CD4-positive, alpha-beta T cell (primary cell): ENCODE data around the gene ADGRV1. TPM values are rescaled to one million over a fixed set of nuclear protein-coding genes. Genes with fewer than 3 reads are reported as not detected.

Source experiments
- ATAC-seq: fragments of 200-7000 bp; cut with Tn5 transposase; one replicate; pipeline ENCODE4 v1.10.0; 2022; ENCODE audit warnings: mild to moderate bottlenecking; ENCODE audit not compliant: poor library complexity
- CTCF ChIA-PET: fragments of 350-600 bp; sonication (Branson Sonifier 250); formaldehyde crosslinking; loops from one replicate; lab custom pipeline; 2021; ENCODE audit warnings: antibody characterized with exemption, inconsistent platforms; lab: Charles Lee
- POLR2A ChIA-PET: fragments of 350-600 bp; sonication (Branson Sonifier 250); formaldehyde crosslinking; loops from one replicate; lab custom pipeline; 2021; ENCODE audit warnings: antibody characterized with exemption, inconsistent platforms; lab: Charles Lee
- DNase-seq, 14 experiments: peaks; one replicate each; pipeline ENCODE4 v3.0.0-alpha.2; 2013 to 2020; ENCODE audit warnings: mixed read lengths in 2 of 14
- H3K27ac ChIP-seq, 2 donors: one replicate each; pipeline versions ENCODE4 v1.5.1 to v1.7.0; 2013; ENCODE audit warnings: low read length in 2 of 2, low read depth in 1 of 2, mild to moderate bottlenecking in 1 of 2
- H3K27me3 ChIP-seq, 2 experiments: 1 replicate in 1 of 2; 2 replicates in 1 of 2; pipeline versions ENCODE4 v1.6.1 to v1.7.0; 2013; ENCODE audit warnings: low read length in 2 of 2, control low read depth in 1 of 2, mild to moderate bottlenecking in 1 of 2, moderate library complexity in 1 of 2; ENCODE audit not compliant: insufficient read depth in 2 of 2, control insufficient read depth in 1 of 2
- H3K36me3 ChIP-seq: one replicate; pipeline ENCODE4 v1.6.1; 2013; ENCODE audit warnings: low read length, control low read depth; ENCODE audit not compliant: insufficient read depth
- H3K4me1 ChIP-seq: one replicate; pipeline ENCODE4 v1.6.1; 2013; ENCODE audit warnings: low read length, control low read depth; ENCODE audit not compliant: insufficient read depth
- H3K4me3 ChIP-seq: one replicate; pipeline ENCODE4 v1.5.1; 2013; ENCODE audit warnings: mild to moderate bottlenecking, low read length, moderate library complexity
- H3K9me3 ChIP-seq, 2 experiments: 1 replicate in 1 of 2; 2 replicates in 1 of 2; pipeline versions ENCODE4 v1.6.1 to v1.7.0; 2013; ENCODE audit warnings: low read length in 2 of 2, mild to moderate bottlenecking in 2 of 2, control low read depth in 1 of 2, moderate library complexity in 1 of 2; ENCODE audit not compliant: control insufficient read depth in 1 of 2, insufficient read depth in 1 of 2
- H3K27ac Mint-ChIP-seq: one replicate; pipeline ENCODE4 v1.8.0; 2020; ENCODE audit warnings: mixed read lengths
- H3K27me3 Mint-ChIP-seq: one replicate; pipeline ENCODE4 v1.8.0; 2021; ENCODE audit warnings: mixed read lengths
- H3K36me3 Mint-ChIP-seq: one replicate; pipeline ENCODE4 v1.8.0; 2021; ENCODE audit warnings: low read depth, mixed read lengths
- H3K4me1 Mint-ChIP-seq: one replicate; pipeline ENCODE4 v1.8.0; 2021; ENCODE audit warnings: low read depth, mixed read lengths
- H3K4me3 Mint-ChIP-seq: one replicate; pipeline ENCODE4 v1.8.0; 2020; ENCODE audit warnings: mild to moderate bottlenecking, mixed read lengths
- H3K9me3 Mint-ChIP-seq: one replicate; pipeline ENCODE4 v1.8.0; 2020; ENCODE audit warnings: mixed read lengths
- CTCF ChIP-seq: fragments of 200-600 bp; IDR thresholded peaks from one replicate; pipeline ENCODE4 v1.8.0; 2022; ENCODE audit warnings: antibody characterized with exemption, mild to moderate bottlenecking
- intact Hi-C, 2 experiments: fragments of 100-400 bp; cut with DNase I in 1 of 2; cut with micrococcal nuclease in 1 of 2; formaldehyde crosslinking; loops; one replicate each; pipeline versions ENCODE4 v1.15.1 to v1.9.0; 2023 to 2025; cut with DNase I, micrococcal nuclease
- total RNA-seq, 174 experiments: library from RNA in 2 of 174; stranded (reverse) in 2 of 174; gene quantifications; one replicate each; pipeline ENCODE4 v1.2.3 and lab custom pipeline; 2021 to 2026

The ADGRV1 gene
- total RNA-seq, 2 experiments from 2014 or later, result 0.81 to 1.2 TPM

- ATAC-seq, result no peak
- ChIA-PET POLR2A (no interaction called here), CTCF (no interaction called here)
- H3K4me3 Mint-ChIP-seq, result no peak overlapping the region
- H3K27me3 Mint-ChIP-seq, result no peaks in the 10 kb centered on the region
- no peaks in the 10 kb centered on the region for H3K36me3 ChIP-seq
- no peak for TF ChIP-seq CTCF
- H3K4me1 ChIP-seq, result no peaks in the 10 kb centered on the region
- DNase-seq, result no peak
- no peaks in the 10 kb centered on the region for H3K36me3 Mint-ChIP-seq
- H3K4me3 ChIP-seq, result no peak overlapping the region
- intact Hi-C loops, result no loop called here
- peaks cover 4 to 8% of the 10 kb centered on the region in 2 experiments for H3K9me3 ChIP-seq
- H3K9me3 Mint-ChIP-seq, result peaks cover 12% of the 10 kb centered on the region
- H3K27ac Mint-ChIP-seq, result no peak overlapping the region
- no peak overlapping the region for H3K27ac ChIP-seq
- H3K4me1 Mint-ChIP-seq, result no peaks in the 10 kb centered on the region
- H3K27me3 ChIP-seq, result no peaks in the 10 kb centered on the region
Observed at GRCh38 chr5:90997082-90997481, 438.5 kb downstream of the ADGRV1 start.

- no peak for ATAC-seq
- Histone ChIP-seq H3K27me3 (peaks cover 0 to 3% of the 10 kb centered on the region in 2 experiments), H3K27ac (no peak overlapping the region), H3K36me3 (no peaks in the 10 kb centered on the region), H3K9me3 (peaks cover 4 to 8% of the 10 kb centered on the region in 2 experiments), H3K4me1 (no peaks in the 10 kb centered on the region), H3K4me3 (no peak overlapping the region)
- H3K9me3 Mint-ChIP-seq, result peaks cover 2% of the 10 kb centered on the region
- intact Hi-C loops, result no loop called here
- H3K36me3 Mint-ChIP-seq, result no peaks in the 10 kb centered on the region
- no peak overlapping the region for H3K4me3 Mint-ChIP-seq
- no peak for TF ChIP-seq CTCF
- ChIA-PET POLR2A (no interaction called here), CTCF (no interaction called here)
- H3K27me3 Mint-ChIP-seq, result peaks cover 12% of the 10 kb centered on the region
- H3K4me1 Mint-ChIP-seq, result no peaks in the 10 kb centered on the region
- no peak overlapping the region for H3K27ac Mint-ChIP-seq
- DNase-seq, result no peak
Observed at GRCh38 chr5:91000743-91001142, 442.1 kb downstream of the ADGRV1 start.

GRCh38 chr5:91006713-91007112, 448.1 kb downstream of the ADGRV1 start:
- no peaks in the 10 kb centered on the region for H3K9me3 Mint-ChIP-seq
- no peaks in the 10 kb centered on the region for H3K4me1 Mint-ChIP-seq
- no peaks in the 10 kb centered on the region for H3K36me3 Mint-ChIP-seq
- Histone ChIP-seq H3K27ac (no peak overlapping the region), H3K4me3 (no peak overlapping the region), H3K9me3 (no peaks in the 10 kb centered on the region), H3K27me3 (peaks cover 0 to 9% of the 10 kb centered on the region in 2 experiments), H3K36me3 (no peaks in the 10 kb centered on the region), H3K4me1 (no peaks in the 10 kb centered on the region)
- H3K27me3 Mint-ChIP-seq, result peaks cover 13% of the 10 kb centered on the region
- DNase-seq (no peak), ATAC-seq (no peak)
- no peak overlapping the region for H3K27ac Mint-ChIP-seq
- POLR2A ChIA-PET, result no interaction called here
- no peak for TF ChIP-seq CTCF
- H3K4me3 Mint-ChIP-seq, result no peak overlapping the region
- CTCF ChIA-PET, result no interaction called here
- intact Hi-C loops, result no loop called here
